ENCODE results near the gene STEAP1B.
"Not testable (repeated sequence)": the region's sequence is repeated elsewhere in the genome, so short reads cannot be mapped to it uniquely, and the experiment has no call there.

The STEAP1B gene

DNA sequence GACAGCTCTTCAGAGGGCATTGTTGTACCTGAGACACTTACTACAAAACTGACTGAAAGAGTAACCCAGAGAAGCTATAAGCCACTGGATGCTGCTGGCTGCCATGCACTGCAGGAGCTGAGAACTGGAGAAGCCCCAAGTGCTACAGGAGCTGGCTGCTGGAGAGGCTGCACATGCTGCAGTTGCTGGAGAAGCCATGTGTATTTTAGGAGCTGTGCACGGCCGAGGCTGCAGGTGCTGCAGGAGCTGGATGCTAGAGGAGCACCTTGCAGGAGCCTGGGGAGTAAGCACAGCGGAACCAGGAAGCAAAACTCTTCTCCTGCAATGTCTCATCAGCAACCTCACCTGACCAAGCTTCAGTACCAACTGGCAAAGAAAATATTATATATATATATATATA lies 45.5 kb downstream of the STEAP1B start:
- DNase-seq (ENCODE audit: low read depth in 2 of 2), result no peak

- DNase-seq (ENCODE audit: low read depth in 2 of 2), result no peak
Observed at GRCh38 chr7:22452960-22453558, 46.9 kb downstream of the STEAP1B start.

GRCh38 chr7:22452142-22452959 lies 47.6 kb downstream of the STEAP1B start:
- DNase-seq (ENCODE audit: low read depth in 2 of 2), result no peak

- not testable (repeated sequence) for DNase-seq (ENCODE audit: low read depth in 2 of 2)
Observed at GRCh38 chr7:22450013-22450412, 50.0 kb downstream of the STEAP1B start.

GRCh38 chr7:22447762-22448161 lies 52.2 kb downstream of the STEAP1B start:
- DNase-seq (ENCODE audit: low read depth in 2 of 2), result no peak

DNA sequence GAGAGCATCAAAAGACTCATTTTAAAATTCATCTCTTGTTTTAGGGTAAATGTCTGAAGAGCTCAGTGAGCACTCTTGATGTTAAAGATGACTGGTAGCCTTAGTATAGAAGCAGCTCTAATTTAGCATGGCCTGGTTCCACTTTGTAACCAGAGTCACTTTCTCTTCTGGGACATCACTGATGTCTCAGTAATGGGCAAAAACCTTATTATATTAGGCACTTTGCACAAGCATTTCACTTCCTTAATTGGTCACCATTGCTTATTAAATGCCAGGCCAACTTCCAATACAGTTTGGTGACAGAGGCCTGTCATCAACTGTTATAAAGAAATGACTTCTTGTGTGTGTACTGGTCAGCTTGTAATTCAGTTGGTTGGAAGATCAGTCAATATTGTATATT lies 53.0 kb downstream of the STEAP1B start:
- no peak for DNase-seq (ENCODE audit: low read depth in 2 of 2)

GRCh38 chr7:22445853-22446252 lies 54.1 kb downstream of the STEAP1B start:
- DNase-seq (ENCODE audit: low read depth in 2 of 2), result no peak

- DNase-seq (ENCODE audit: low read depth in 2 of 2), result no peak
Observed at GRCh38 chr7:22445140-22445743, 54.7 kb downstream of the STEAP1B start.

DNA sequence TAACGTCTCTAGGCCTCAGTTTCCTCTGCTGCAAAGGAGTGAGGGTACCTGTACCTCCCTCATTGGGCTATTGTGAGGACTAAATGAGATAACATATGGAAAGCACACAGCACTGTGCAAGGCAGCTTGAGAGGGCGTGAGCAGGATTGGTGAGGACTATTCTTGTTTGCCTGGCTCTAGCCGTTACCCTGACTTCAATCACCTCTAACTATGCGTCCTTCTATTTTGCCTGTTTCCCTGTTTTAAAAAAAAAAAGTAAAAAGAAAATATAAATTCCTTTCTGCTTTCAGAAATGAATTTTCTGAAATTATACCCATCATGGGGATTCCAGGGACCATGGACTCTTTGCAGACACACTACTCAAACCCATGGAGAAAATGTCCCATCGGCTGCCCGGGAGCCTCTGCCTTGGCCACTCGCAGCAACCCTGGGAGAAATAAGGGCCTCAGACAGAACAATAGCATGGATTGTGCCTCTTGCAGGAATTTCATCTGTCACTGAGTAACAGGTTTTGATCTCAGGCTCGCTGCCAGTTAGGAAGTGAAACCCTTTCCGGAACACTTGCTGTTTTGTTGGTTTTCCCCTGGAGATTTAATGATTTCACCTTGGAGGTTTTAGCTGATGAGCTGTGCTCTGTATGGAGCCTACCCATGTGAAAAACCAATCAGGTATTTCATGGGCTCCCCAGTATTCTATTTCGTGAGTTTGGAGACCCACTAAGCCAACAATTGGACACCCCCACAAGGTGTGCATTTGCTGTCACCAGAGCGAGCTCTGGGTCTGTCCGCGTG lies 55.6 kb downstream of the STEAP1B start:
- DNase-seq (ENCODE audit: low read depth in 2 of 2), result no peak

- DNase-seq (ENCODE audit: low read depth in 2 of 2), result no peak
Observed at GRCh38 chr7:22443370-22444180, 56.4 kb downstream of the STEAP1B start.

GRCh38 chr7:22442882-22443369 lies 57.1 kb downstream of the STEAP1B start:
- DNase-seq (ENCODE audit: low read depth in 2 of 2), result no peak

DNA sequence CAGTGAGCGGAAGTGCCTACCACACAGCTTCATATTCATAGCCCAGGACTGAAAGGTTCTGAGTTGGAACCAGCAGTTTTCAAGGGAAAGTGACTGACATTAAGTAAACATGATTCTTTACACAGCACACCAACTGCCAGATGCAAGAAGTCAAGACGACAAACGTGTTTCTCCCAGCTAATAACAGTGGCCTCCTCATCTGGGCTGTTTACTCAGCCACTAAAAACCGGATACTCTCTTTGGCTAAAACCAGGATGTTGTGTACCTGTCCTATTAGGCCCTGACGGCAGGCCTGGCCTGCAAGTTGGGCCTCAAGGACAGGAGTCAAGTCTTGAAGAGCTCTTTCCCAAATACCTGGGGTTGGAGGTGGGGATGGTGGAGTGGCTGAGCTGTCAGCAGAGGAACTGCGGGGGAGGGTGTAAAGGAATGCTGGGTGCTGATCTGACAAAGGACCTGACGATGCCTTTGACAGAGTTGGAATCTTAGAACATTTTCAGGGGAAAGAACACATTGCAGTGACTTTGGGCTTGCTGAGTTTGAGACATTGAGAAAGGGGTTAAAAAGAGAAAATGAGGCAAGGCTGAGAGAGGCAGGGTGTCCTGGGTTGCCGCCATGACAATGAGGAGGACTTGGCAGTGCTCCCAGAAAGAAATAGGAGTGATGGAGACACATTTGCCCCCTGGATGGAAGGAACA lies 57.7 kb downstream of the STEAP1B start:
- DNase-seq (ENCODE audit: low read depth in 2 of 2), result no peak

GRCh38 chr7:22441157-22441556 lies 58.8 kb downstream of the STEAP1B start:
- no peak for DNase-seq (ENCODE audit: low read depth in 2 of 2)

- DNase-seq (ENCODE audit: low read depth in 2 of 2), result no peak
Observed at GRCh38 chr7:22438994-22439393, 61.0 kb downstream of the STEAP1B start.

- DNase-seq (ENCODE audit: low read depth in 2 of 2), result not testable (repeated sequence)
Observed at GRCh38 chr7:22436552-22436951, 63.4 kb downstream of the STEAP1B start.

DNA sequence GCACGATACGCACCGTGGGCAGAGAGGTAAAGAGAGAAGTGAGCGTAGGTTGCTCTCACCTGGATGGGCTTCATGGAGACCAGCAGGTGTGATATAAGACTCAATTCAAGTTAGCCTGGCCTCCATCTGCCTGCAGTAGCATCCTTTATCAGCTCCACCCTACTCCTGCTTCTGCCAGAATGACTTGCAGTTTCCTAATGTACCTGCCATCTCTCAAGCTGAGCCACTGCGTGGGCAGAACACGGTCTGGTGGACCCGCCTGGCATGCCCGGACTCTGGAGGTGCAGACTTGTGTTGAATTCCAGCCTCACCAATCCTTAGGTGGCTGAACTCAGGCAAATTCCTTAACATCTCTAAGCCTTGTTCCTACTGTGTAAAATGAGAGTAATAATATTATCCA lies 64.3 kb downstream of the STEAP1B start:
- no peak for DNase-seq (ENCODE audit: low read depth in 2 of 2)

GRCh38 chr7:22435105-22435504 lies 64.9 kb downstream of the STEAP1B start:
- DNase-seq (ENCODE audit: low read depth in 2 of 2), result no peak

DNA sequence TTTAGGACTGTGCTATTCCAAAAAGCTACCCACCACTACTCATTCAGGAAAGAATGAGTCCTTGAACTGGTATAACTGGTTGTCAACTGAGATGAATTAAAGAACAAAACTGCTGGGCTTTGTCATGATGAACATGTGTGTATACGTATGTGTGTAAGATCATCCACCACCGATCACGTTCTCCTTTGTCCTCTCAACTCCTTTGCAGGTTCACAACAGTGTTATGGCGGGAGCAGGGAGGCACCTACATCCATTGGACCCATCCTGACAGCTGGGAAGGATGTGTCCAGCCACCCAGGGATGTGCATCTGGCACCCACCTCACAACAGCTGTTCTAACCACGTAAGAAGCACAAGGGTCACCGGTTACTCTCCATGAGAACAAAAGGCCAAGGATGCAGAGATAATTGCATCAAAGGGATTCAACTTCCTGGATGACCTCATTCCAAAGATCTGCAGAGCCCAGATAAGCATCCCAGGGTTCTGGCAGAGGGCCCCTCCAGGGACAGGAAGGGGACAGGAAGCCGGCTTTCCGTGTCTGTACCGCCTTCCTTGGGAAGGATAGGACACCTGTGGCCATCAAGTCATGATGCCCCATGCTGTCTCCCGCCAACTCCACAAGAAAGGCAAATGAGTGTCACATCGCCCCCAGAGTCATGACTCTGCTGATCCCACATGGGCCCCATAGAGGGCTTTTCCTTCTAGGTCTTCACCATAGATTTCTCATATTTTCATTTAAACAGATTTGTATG lies 66.1 kb downstream of the STEAP1B start:
- no peak for DNase-seq (ENCODE audit: low read depth in 2 of 2)

GRCh38 chr7:22433165-22433700 lies 66.8 kb downstream of the STEAP1B start:
- not testable (repeated sequence) for DNase-seq (ENCODE audit: low read depth in 2 of 2)

Measured in fibroblast of skin of left quadriceps (primary cell).